Measurements from ENCODE around the gene RAB25.
"Not testable (repeated sequence)": the region's sequence is repeated elsewhere in the genome, so short reads cannot be mapped to it uniquely, and the experiment has no call there.

The RAB25 gene

GRCh38 chr1:156114101-156114918 lies 53.4 kb downstream of the RAB25 start, which contains the start of gene LMNA:
LMNA (plus strand) TSS chr1:156114711; CDS start chr1:156114919, 208 bp downstream.
- Histone ChIP-seq H3K27ac (ENCODE audit: low read depth, low read length) (no peak within 1 kb of the TSS), H3K9me3 (ENCODE audit: control insufficient read depth, insufficient read depth, low read length) (no peaks in the 10 kb centered on the region), H3K4me1 (ENCODE audit: control insufficient read depth, low read length) (peaks cover 11% of the 10 kb centered on the region), H3F3A (ENCODE audit: control insufficient read depth, insufficient read depth) (no peaks in the 10 kb centered on the region), H4K20me1 (ENCODE audit: control insufficient read depth, insufficient read depth, low read depth, low read length) (0 out of 2 replicates have a peak, but pooled peaks cover 3% of the 10 kb centered on the region), H3K4me3 (ENCODE audit: low read length) (peak within 1 kb of the TSS; percentile 58), H3K9me2 (replicated peaks; ENCODE audit: control insufficient read depth, low read length) (no peaks in the 10 kb centered on the region), H3K79me2 (ENCODE audit: control insufficient read depth, low read length) (no peaks in the 10 kb centered on the region), H3K27me3 (ENCODE audit: control insufficient read depth, low read length) (peaks cover 49% of the 10 kb centered on the region), H3K4me2 (ENCODE audit: low read length) (peak within 1 kb of the TSS; percentile 70), H3K36me3 (ENCODE audit: control insufficient read depth, low read length) (no peaks in the 10 kb centered on the region)
- TF ChIP-seq CTCF (IDR thresholded peaks at IDR 0.05; ENCODE audit: low read depth, low read length, poor library complexity, severe bottlenecking) (no peak), EZH2phosphoT487 (IDR thresholded peaks at IDR 0.05; ENCODE audit: borderline replicate concordance, low read length) (no peak; the same call in 1 of the 2 replicates)

DNA sequence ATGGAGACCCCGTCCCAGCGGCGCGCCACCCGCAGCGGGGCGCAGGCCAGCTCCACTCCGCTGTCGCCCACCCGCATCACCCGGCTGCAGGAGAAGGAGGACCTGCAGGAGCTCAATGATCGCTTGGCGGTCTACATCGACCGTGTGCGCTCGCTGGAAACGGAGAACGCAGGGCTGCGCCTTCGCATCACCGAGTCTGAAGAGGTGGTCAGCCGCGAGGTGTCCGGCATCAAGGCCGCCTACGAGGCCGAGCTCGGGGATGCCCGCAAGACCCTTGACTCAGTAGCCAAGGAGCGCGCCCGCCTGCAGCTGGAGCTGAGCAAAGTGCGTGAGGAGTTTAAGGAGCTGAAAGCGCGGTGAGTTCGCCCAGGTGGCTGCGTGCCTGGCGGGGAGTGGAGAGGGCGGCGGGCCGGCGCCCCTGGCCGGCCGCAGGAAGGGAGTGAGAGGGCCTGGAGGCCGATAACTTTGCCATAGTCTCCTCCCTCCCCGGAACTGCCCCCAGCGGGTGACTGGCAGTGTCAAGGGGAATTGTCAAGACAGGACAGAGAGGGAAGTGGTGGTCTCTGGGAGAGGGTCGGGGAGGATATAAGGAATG lies 54.1 kb downstream of the RAB25 start:
- H3K4me3 ChIP-seq (ENCODE audit: low read length): peak overlapping the region; percentile 58
- H3K4me2 ChIP-seq (ENCODE audit: low read length): peak overlapping the region; percentile 70
- peaks cover 11% of the 10 kb centered on the region for H3K4me1 ChIP-seq (ENCODE audit: control insufficient read depth, low read length)
- H3F3A ChIP-seq (ENCODE audit: control insufficient read depth, insufficient read depth): no peaks in the 10 kb centered on the region
- H3K9me2 ChIP-seq (replicated peaks; ENCODE audit: control insufficient read depth, low read length): no peaks in the 10 kb centered on the region
- H3K36me3 ChIP-seq (ENCODE audit: control insufficient read depth, low read length): no peaks in the 10 kb centered on the region
- no peaks in the 10 kb centered on the region for H3K9me3 ChIP-seq (ENCODE audit: control insufficient read depth, insufficient read depth, low read length)
- TF ChIP-seq CTCF (IDR thresholded peaks at IDR 0.05; ENCODE audit: low read depth, low read length, poor library complexity, severe bottlenecking) (no peak), EZH2phosphoT487 (IDR thresholded peaks at IDR 0.05; ENCODE audit: borderline replicate concordance, low read length) (peak; percentile 98; the same call in 1 of the 2 replicates)
- H3K27me3 ChIP-seq (ENCODE audit: control insufficient read depth, low read length): peaks cover 50% of the 10 kb centered on the region
- H3K27ac ChIP-seq (ENCODE audit: low read depth, low read length): no peak overlapping the region
- no peaks in the 10 kb centered on the region for H3K79me2 ChIP-seq (ENCODE audit: control insufficient read depth, low read length)
- H4K20me1 ChIP-seq (ENCODE audit: control insufficient read depth, insufficient read depth, low read depth, low read length): 0 out of 2 replicates have a peak, but pooled peaks cover 3% of the 10 kb centered on the region

DNA sequence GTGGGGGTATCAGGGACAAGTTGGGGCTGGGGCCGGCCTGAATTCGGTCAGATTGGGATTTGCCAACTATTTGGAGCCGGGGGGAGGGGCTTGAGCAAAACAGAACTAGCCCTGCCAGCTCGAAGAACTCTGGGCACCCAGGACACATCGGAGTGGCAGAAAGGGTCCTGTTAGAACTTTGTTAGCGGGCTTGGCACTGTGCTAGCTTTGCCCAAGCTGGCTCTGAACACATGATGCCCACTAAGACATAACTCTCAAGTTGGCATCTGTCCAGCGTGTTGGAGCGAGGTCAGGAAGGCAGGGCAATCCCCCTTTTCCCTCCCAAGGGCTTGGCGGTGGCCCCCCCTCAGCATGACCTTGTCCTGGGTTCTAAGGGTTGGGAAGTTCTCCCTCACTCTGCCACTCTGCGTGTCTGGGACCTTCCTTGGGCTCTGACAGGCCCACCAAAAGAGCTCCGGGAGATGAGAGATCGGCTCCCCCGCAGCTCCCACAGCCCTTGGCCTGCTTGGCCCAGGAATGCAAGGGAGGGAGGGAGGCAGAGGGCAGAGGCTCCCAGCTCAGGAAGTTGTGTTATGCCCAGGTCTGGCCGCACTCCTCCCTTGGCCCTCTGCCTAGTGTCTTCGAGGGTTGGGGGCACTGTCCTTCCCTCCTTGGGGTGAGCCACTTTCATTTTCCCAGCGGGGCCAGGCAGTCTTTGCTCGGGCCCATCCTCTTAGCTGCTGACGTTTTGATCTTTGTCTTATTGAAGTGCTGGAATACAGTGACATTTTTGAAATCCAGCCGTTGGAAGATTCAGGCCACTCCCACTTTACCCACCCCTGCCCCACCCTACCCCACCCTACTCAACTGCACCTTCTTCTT lies 54.8 kb downstream of the RAB25 start:
- Histone ChIP-seq H3K79me2 (ENCODE audit: control insufficient read depth, low read length) (no peaks in the 10 kb centered on the region), H3K27ac (ENCODE audit: low read depth, low read length) (no peak overlapping the region), H3K27me3 (ENCODE audit: control insufficient read depth, low read length) (peaks cover 52% of the 10 kb centered on the region), H3K4me2 (ENCODE audit: low read length) (peak overlapping the region; percentile 70), H3K9me2 (replicated peaks; ENCODE audit: control insufficient read depth, low read length) (no peaks in the 10 kb centered on the region), H4K20me1 (ENCODE audit: control insufficient read depth, insufficient read depth, low read depth, low read length) (0 out of 2 replicates have a peak, but pooled peaks cover 3% of the 10 kb centered on the region), H3K4me3 (ENCODE audit: low read length) (peak overlapping the region; percentile 58; the same call in 1 of the 2 replicates), H3K36me3 (ENCODE audit: control insufficient read depth, low read length) (no peaks in the 10 kb centered on the region), H3K4me1 (ENCODE audit: control insufficient read depth, low read length) (peaks cover 11% of the 10 kb centered on the region), H3K9me3 (ENCODE audit: control insufficient read depth, insufficient read depth, low read length) (no peaks in the 10 kb centered on the region), H3F3A (ENCODE audit: control insufficient read depth, insufficient read depth) (no peaks in the 10 kb centered on the region)
- TF ChIP-seq EZH2phosphoT487 (IDR thresholded peaks at IDR 0.05; ENCODE audit: borderline replicate concordance, low read length) (no peak), CTCF (IDR thresholded peaks at IDR 0.05; ENCODE audit: low read depth, low read length, poor library complexity, severe bottlenecking) (no peak)

- H3K36me3 ChIP-seq (ENCODE audit: control insufficient read depth, low read length); H3K9me2 ChIP-seq (replicated peaks; ENCODE audit: control insufficient read depth, low read length); H3K79me2 ChIP-seq (ENCODE audit: control insufficient read depth, low read length); H3K4me3 ChIP-seq (ENCODE audit: low read length); H3K27ac ChIP-seq (ENCODE audit: low read depth, low read length); H3K9me3 ChIP-seq (ENCODE audit: control insufficient read depth, insufficient read depth, low read length); H3F3A ChIP-seq (ENCODE audit: control insufficient read depth, insufficient read depth); H4K20me1 ChIP-seq (ENCODE audit: control insufficient read depth, insufficient read depth, low read depth, low read length); H3K4me2 ChIP-seq (ENCODE audit: low read length): not testable (repeated sequence)
- Histone ChIP-seq H3K27me3 (ENCODE audit: control insufficient read depth, low read length) (peaks cover 47% of the 10 kb centered on the region), H3K4me1 (ENCODE audit: control insufficient read depth, low read length) (peaks cover 11% of the 10 kb centered on the region)
These were observed 55.8 kb downstream of the RAB25 start for GRCh38 chr1:156116731-156117130.

Data from DOHH2 (cell line).